Kidney (tissue), 14 donors: ENCODE results near the gene KIF25. TPM values are rescaled to one million over a fixed set of nuclear protein-coding genes. Genes with fewer than 3 reads are reported as not detected.

Experiments
- DNase-seq, 5 donors: peaks; one replicate each; pipeline ENCODE4 v3.0.0-alpha.2; 2013 to 2020
- FAIRE-seq: peaks from 2 replicates; lab custom pipeline; 2012; peaks lifted over from hg19 to GRCh38; lab: Jason Lieb, UNC
- H3K27ac ChIP-seq, 2 donors: one replicate each; pipeline ENCODE4 v1.7.0; 2013; ENCODE audit warnings: low read depth in 2 of 2, low read length in 2 of 2, inconsistent platforms in 1 of 2
- H3K27me3 ChIP-seq: one replicate; pipeline ENCODE4 v1.7.1; 2013; ENCODE audit warnings: low read length, inconsistent platforms; ENCODE audit not compliant: control insufficient read depth, insufficient read depth
- H3K36me3 ChIP-seq, 3 donors: one replicate each; pipeline versions ENCODE4 v1.7.0 to v1.7.1; 2013; ENCODE audit warnings: low read length in 3 of 3, control low read depth in 1 of 3, inconsistent platforms in 1 of 3; ENCODE audit not compliant: insufficient read depth in 3 of 3, control insufficient read depth in 2 of 3
- H3K4me1 ChIP-seq, 3 donors: one replicate each; pipeline versions ENCODE4 v1.7.0 to v1.7.1; 2013; ENCODE audit warnings: low read length in 3 of 3, inconsistent platforms in 1 of 3, low read depth in 1 of 3; ENCODE audit not compliant: control insufficient read depth in 2 of 3, insufficient read depth in 2 of 3
- H3K4me3 ChIP-seq, 3 donors: one replicate each; pipeline versions ENCODE4 v1.7.0 to v1.8.1; 2013; ENCODE audit warnings: low read length in 3 of 3, control low read depth in 1 of 3, inconsistent platforms in 1 of 3
- H3K9ac ChIP-seq, 3 donors: one replicate each; pipeline versions ENCODE4 v1.7.0 to v1.7.1; 2013; ENCODE audit warnings: low read length in 3 of 3, control low read depth in 1 of 3, inconsistent platforms in 1 of 3
- H3K9me3 ChIP-seq, 3 donors: one replicate each; pipeline versions ENCODE4 v1.7.0 to v1.7.1; 2013; ENCODE audit warnings: low read length in 3 of 3, control low read depth in 1 of 3, inconsistent platforms in 1 of 3; ENCODE audit not compliant: control insufficient read depth in 2 of 3, insufficient read depth in 1 of 3
- CTCF ChIP-seq: IDR thresholded peaks from 3 replicates; pipeline ENCODE4 v1.5.1; 2012; ENCODE audit warnings: mild to moderate bottlenecking, moderate library complexity, borderline replicate concordance; ENCODE audit not compliant: insufficient read depth; ENCODE audit errors: extremely low read depth
- intact Hi-C: fragments of 100-400 bp; cut with DNase I; formaldehyde crosslinking; loops from one replicate; pipeline ENCODE4 v1.11.1; 2022
- polyA plus RNA-seq: library from polyadenylated mRNA; stranded (reverse); fragments of 350-450 nt; fragmentation: Illumina TruSeq; extraction: RNeasy Lipid Tissue Mini Kit (QIAGEN cat#74804); gene quantifications from one replicate; pipeline ENCODE4 v1.2.3, GENCODE V29; 2014; ENCODE audit warnings: low read depth, low replicate concordance; ENCODE audit not compliant: insufficient read depth
- total RNA-seq: library from RNA; stranded (reverse); fragmentation: NEBNext Ultra II Directional; extraction: Animal tissue kit (Norgen Biotek cat#: 25700); gene quantifications from one replicate; pipeline ENCODE4 v1.2.1, GENCODE V29; 2021
- donor health status: control.
- donor health status: control.
- donor health status: control.
- donor health status: control.
- donor health status: control.
- donor health status: DM: yes; HTN: yes; CAD: no.
- donor health status: Normal renal cell carcinoma (clear cell type).

The KIF25 gene
- total and polyA plus RNA-seq, 2 donors from 2014 or later: not detected

GRCh38 chr6:167993169-167993568 lies 4.3 kb upstream of the KIF25 start:
- no peak overlapping the region for H3K4me3 ChIP-seq
- TF ChIP-seq CTCF: no peak
- no peak for DNase-seq
- no peaks in the 10 kb centered on the region for H3K4me1 ChIP-seq
- H3K9ac ChIP-seq: no peak overlapping the region
- no peaks in the 10 kb centered on the region for H3K27me3 ChIP-seq
- intact Hi-C loops: no loop called here
- H3K27ac ChIP-seq: no peak overlapping the region
- H3K9me3 ChIP-seq: no peaks in the 10 kb centered on the region
- no peaks in the 10 kb centered on the region for H3K36me3 ChIP-seq
- no peak for FAIRE-seq

GRCh38 chr6:167993831-167994230 lies 3.6 kb upstream of the KIF25 start:
- no peaks in the 10 kb centered on the region for H3K36me3 ChIP-seq
- DNase-seq: no peak
- no peak overlapping the region for H3K27ac ChIP-seq
- FAIRE-seq: no peak
- H3K4me1 ChIP-seq: no peaks in the 10 kb centered on the region
- no peak overlapping the region for H3K9ac ChIP-seq
- no peaks in the 10 kb centered on the region for H3K27me3 ChIP-seq
- no peaks in the 10 kb centered on the region for H3K9me3 ChIP-seq
- no peak overlapping the region for H3K4me3 ChIP-seq
- intact Hi-C loops: no loop called here
- no peak for TF ChIP-seq CTCF

- no peak overlapping the region for H3K9ac ChIP-seq
- no peak for DNase-seq
- TF ChIP-seq CTCF: no peak
Observed at GRCh38 chr6:167995302-167995701, 2.2 kb upstream of the KIF25 start.

DNA sequence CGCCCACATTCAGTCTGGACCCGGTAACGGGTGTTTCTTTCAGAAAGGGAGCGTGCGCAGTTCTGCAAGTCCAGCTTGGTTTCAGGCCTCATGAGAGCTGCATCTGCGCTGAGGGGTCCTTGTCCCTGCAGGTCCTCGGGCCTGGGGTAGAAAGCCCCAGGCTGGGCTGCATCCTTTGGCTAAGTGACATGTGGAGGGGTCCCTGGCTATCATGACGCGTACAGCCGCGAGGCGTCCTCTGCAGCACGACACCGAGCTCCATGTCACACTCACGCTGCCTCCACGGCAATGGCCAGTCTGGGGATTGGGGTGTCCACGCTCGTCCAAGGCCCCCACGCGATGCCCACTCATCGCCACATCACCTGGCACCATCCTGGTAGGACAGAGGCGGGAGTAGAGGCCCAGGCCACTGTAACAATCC lies 1.7 kb upstream of the KIF25 start:
- FAIRE-seq (no peak), DNase-seq (no peak)
- no peaks in the 10 kb centered on the region for H3K36me3 ChIP-seq
- no peaks in the 10 kb centered on the region for H3K9me3 ChIP-seq
- no peaks in the 10 kb centered on the region for H3K27me3 ChIP-seq
- H3K4me3 ChIP-seq: no peak overlapping the region
- intact Hi-C loops: no loop called here
- no peaks in the 10 kb centered on the region for H3K4me1 ChIP-seq
- no peak overlapping the region for H3K27ac ChIP-seq
- no peak for TF ChIP-seq CTCF
- no peak overlapping the region for H3K9ac ChIP-seq

More at GRCh38 chr6:167995302-167995701, 2.2 kb upstream of the KIF25 start:
- no peaks in the 10 kb centered on the region for H3K27me3 ChIP-seq
- intact Hi-C loops: no loop called here
- H3K4me3 ChIP-seq: no peak overlapping the region
- H3K4me1 ChIP-seq: no peaks in the 10 kb centered on the region
- H3K36me3 ChIP-seq: no peaks in the 10 kb centered on the region
- H3K27ac ChIP-seq: no peak overlapping the region
- no peaks in the 10 kb centered on the region for H3K9me3 ChIP-seq
- FAIRE-seq: no peak
